ENCODE data around the gene NEDD4L. TPM values are rescaled to one million over a fixed set of nuclear protein-coding genes. Genes with fewer than 3 reads are reported as not detected.
A peak's percentile ranks its signal among the peaks of the same experiment; 100 is the strongest.

The NEDD4L gene
- total and polyA plus RNA-seq, 8 donors, result 88.0 to 159 (median 95.2) TPM

DNA sequence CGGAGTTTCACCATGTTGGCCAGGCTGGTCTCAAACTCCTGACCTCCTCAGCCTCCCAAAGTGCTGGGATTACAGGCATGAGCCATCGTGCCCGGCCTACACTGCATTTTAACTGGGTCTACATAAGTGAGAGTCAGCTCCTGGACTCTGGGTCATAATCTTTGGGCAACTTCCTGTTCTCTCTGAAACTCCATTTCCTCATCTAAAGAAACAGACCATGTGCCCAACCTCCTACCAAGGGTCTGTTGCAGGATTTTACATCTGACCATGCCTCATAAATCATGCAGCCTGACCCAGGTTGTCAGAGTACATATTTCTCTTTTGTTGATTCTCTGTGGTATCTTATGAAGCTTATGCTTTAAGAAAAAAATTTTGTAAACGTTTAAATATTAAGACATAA is 304.5 kb downstream of the NEDD4L start:
- TF ChIP-seq, protein P1, sequence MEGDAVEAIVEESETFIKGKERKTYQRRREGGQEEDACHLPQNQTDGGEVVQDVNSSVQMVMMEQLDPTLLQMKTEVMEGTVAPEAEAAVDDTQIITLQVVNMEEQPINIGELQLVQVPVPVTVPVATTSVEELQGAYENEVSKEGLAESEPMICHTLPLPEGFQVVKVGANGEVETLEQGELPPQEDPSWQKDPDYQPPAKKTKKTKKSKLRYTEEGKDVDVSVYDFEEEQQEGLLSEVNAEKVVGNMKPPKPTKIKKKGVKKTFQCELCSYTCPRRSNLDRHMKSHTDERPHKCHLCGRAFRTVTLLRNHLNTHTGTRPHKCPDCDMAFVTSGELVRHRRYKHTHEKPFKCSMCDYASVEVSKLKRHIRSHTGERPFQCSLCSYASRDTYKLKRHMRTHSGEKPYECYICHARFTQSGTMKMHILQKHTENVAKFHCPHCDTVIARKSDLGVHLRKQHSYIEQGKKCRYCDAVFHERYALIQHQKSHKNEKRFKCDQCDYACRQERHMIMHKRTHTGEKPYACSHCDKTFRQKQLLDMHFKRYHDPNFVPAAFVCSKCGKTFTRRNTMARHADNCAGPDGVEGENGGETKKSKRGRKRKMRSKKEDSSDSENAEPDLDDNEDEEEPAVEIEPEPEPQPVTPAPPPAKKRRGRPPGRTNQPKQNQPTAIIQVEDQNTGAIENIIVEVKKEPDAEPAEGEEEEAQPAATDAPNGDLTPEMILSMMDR (IDR thresholded peaks at IDR 0.05), result no peak
- peak overlapping the region in 1 of 2 donors; percentile 31 for H3K27ac ChIP-seq
- no peak overlapping the region for H3K4me3 ChIP-seq
- peaks cover 8 to 10% of the 10 kb centered on the region in 2 donors for H3K4me1 ChIP-seq
- H3K27me3 ChIP-seq, result no peaks in the 10 kb centered on the region
- intact Hi-C loops (cut with DNase I), result no loop called here
- no peaks in the 10 kb centered on the region for H3K9me3 ChIP-seq
- ATAC-seq (peak; percentile 24), DNase-seq (no peak)
- H3K36me3 ChIP-seq, result peaks cover 0 to 2% of the 10 kb centered on the region in 2 donors

DNA sequence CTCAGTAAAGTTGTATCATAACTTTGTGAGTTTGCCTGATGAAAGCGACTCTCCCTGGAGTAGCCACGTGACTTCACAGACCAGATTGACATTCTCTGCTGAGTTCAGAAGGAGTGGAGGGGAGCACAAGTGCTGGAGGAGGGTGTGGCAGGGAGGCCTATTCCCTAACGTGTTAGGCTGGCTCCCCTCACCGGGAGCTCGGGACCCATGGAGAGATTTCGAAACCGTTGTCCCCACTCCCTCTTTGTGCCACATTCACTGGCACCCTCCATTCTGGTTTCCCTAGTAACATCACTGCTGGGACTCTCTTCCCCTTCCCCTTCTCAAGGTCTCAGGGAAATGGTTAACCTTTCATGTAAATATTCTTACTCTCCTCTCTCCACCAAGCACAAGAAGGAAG is 304.9 kb downstream of the NEDD4L start:
- peaks cover 8 to 10% of the 10 kb centered on the region in 2 donors for H3K4me1 ChIP-seq
- ATAC-seq, result peak; percentile 89
- intact Hi-C loops (cut with DNase I), result no loop called here
- H3K27me3 ChIP-seq, result no peaks in the 10 kb centered on the region
- H3K9me3 ChIP-seq, result no peaks in the 10 kb centered on the region
- H3K36me3 ChIP-seq, result peaks cover 0 to 7% of the 10 kb centered on the region in 2 donors
- H3K27ac ChIP-seq, result peak overlapping the region in 1 of 2 donors; percentile 31
- peak in 2 of 4 donors; percentile 49 to 62 for DNase-seq
- no peak overlapping the region for H3K4me3 ChIP-seq
- TF ChIP-seq, protein P1 (IDR thresholded peaks at IDR 0.05), result no peak

DNA sequence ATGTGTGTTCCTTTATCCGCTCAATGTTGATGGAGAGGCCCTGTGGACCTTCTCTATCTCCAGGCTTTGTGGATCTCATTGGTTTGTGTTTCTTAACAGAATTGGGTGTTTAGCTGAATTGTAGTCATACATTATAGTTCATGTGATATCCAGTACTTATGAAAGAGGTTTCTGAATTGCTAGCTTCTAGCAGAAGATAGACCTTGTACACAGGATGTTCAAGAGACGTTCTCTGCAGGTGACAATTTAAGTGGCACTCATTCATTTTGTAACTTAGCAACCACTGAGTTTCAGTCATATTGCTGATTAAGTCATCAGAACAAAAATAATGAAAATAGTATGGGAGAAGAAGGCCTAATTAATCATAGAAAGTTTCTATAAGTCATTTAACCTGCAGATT is 305.6 kb downstream of the NEDD4L start:
- TF ChIP-seq, protein P1 (IDR thresholded peaks at IDR 0.05), result no peak
- no peak overlapping the region for H3K4me3 ChIP-seq
- H3K27ac ChIP-seq, result no peak overlapping the region
- H3K9me3 ChIP-seq, result no peaks in the 10 kb centered on the region
- peaks cover 0 to 10% of the 10 kb centered on the region in 2 donors for H3K36me3 ChIP-seq
- H3K4me1 ChIP-seq, result peaks cover 8 to 10% of the 10 kb centered on the region in 2 donors
- intact Hi-C loops (cut with DNase I), result no loop called here
- H3K27me3 ChIP-seq, result no peaks in the 10 kb centered on the region
- no peak for DNase-seq
- ATAC-seq, result no peak

DNA sequence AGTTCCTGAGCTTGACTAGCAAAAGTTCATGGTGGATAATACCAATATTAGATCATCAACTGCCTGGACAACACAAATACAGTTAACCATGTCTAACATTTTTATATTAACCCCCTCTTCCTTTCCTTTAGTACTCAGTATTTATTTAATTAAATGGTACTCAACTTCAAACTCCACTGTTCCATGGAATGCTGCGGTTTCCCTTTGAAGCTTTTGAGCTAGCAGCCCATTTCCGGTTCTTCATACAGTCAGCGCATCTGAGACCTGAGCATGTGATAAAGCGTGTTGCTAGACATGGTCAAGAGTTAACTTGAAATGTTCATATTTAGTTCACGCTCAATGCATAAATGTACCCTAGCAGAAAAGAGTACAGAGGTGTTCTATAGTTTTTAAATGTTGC is 306.5 kb downstream of the NEDD4L start:
- no peak overlapping the region for H3K27ac ChIP-seq
- peaks cover 0 to 18% of the 10 kb centered on the region in 2 donors for H3K36me3 ChIP-seq
- ATAC-seq (peak; percentile 23), DNase-seq (no peak)
- no peaks in the 10 kb centered on the region for H3K9me3 ChIP-seq
- no peak overlapping the region for H3K4me3 ChIP-seq
- TF ChIP-seq, protein P1 (IDR thresholded peaks at IDR 0.05), result no peak
- H3K27me3 ChIP-seq, result no peaks in the 10 kb centered on the region
- intact Hi-C loops (cut with DNase I), result no loop called here
- peaks cover 8 to 10% of the 10 kb centered on the region in 2 donors for H3K4me1 ChIP-seq

DNA sequence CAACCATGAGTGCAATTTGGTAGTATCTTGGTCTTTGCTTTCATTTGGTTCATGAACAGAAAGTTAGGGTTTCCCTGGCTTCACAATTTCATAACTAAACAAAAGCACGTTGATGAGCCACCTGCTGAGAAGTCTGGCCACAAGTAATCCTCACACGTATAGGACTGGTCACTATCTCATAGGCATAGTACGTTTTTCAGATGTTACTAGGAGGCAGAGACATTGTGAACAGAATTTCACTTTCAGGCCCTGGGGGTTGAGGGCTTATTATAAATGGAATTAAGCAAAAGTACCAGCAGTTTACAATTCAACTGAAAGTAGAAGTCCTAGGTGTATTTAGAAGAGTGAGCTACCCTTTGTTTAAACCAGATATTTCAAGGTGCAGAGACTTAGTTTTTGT is 307.8 kb downstream of the NEDD4L start:
- ATAC-seq (no peak), DNase-seq (no peak)
- peaks cover 0 to 18% of the 10 kb centered on the region in 2 donors for H3K36me3 ChIP-seq
- TF ChIP-seq, protein P1 (IDR thresholded peaks at IDR 0.05), result no peak
- H3K9me3 ChIP-seq, result no peaks in the 10 kb centered on the region
- peaks cover 8 to 10% of the 10 kb centered on the region in 2 donors for H3K4me1 ChIP-seq
- intact Hi-C loops (cut with DNase I), result no loop called here
- no peak overlapping the region for H3K4me3 ChIP-seq
- H3K27me3 ChIP-seq, result no peaks in the 10 kb centered on the region
- H3K27ac ChIP-seq, result no peak overlapping the region

All from left lung (tissue), 10 donors.